B cell (primary cell): Measurements from ENCODE around the gene AFF2. TPM values are rescaled to one million over a fixed set of nuclear protein-coding genes. Genes with fewer than 3 reads are reported as not detected.

ENCODE experiments used
- ATAC-seq: fragments of 200-7000 bp; cut with Tn5 transposase; one replicate; pipeline ENCODE4 v1.10.0; 2021; ENCODE audit warnings: low read depth, mild to moderate bottlenecking, moderate number of reproducible peaks, moderate library complexity
- CTCF ChIA-PET: fragments of 350-600 bp; sonication (Branson Sonifier 250); formaldehyde crosslinking; loops from one replicate; lab custom pipeline; 2021; ENCODE audit warnings: antibody characterized with exemption, inconsistent platforms; lab: Charles Lee
- POLR2A ChIA-PET: fragments of 350-600 bp; sonication (Branson Sonifier 250); formaldehyde crosslinking; loops from one replicate; lab custom pipeline; 2021; ENCODE audit warnings: antibody characterized with exemption; lab: Charles Lee
- DNase-seq: peaks from one replicate; pipeline ENCODE4 v3.0.0; 2013
- H2AFZ ChIP-seq: 2 replicates; pipeline ENCODE4 v1.6.1; 2012; ENCODE audit warnings: mild to moderate bottlenecking, low read depth, low read length; ENCODE audit not compliant: insufficient read depth, poor library complexity, severe bottlenecking
- H3K27ac ChIP-seq, 2 donors: 1 replicate in 1 of 2; 2 replicates in 1 of 2; pipeline ENCODE4 v1.5.1; 2012 to 2013; ENCODE audit warnings: low read length in 2 of 2, mild to moderate bottlenecking in 2 of 2, moderate library complexity in 1 of 2
- H3K27me3 ChIP-seq, 4 experiments: fragments of 200-600 bp in 1 of 4; sonication (generic) in 1 of 4; replicated peaks in 1 of 4; 1 replicate in 2 of 4; 2 replicates in 2 of 4; pipeline versions ENCODE4 v1.6.1 to v1.7.0; 2013 to 2016; ENCODE audit warnings: low read length in 3 of 4, mild to moderate bottlenecking in 2 of 4, mixed read lengths in 1 of 4, moderate library complexity in 1 of 4; ENCODE audit not compliant: insufficient read depth in 4 of 4, control insufficient read depth in 3 of 4; ENCODE audit errors: control extremely low read depth in 1 of 4
- H3K36me3 ChIP-seq, 2 experiments: replicated peaks in 1 of 2; 1 replicate in 1 of 2; 2 replicates in 1 of 2; pipeline versions ENCODE4 v1.6.1 to v1.7.1; 2013; ENCODE audit warnings: low read length in 1 of 2; ENCODE audit not compliant: insufficient read depth in 2 of 2, control insufficient read depth in 1 of 2; ENCODE audit errors: control extremely low read depth in 1 of 2, extremely low read depth in 1 of 2
- H3K4me1 ChIP-seq, 2 donors: fragments of 200-600 bp in 1 of 2; sonication (generic) in 1 of 2; 1 replicate in 1 of 2; 2 replicates in 1 of 2; pipeline versions ENCODE4 v1.5.1 to v1.6.1; 2013 to 2017; ENCODE audit warnings: low read length in 2 of 2; ENCODE audit not compliant: control insufficient read depth in 2 of 2, insufficient read depth in 2 of 2
- H3K4me2 ChIP-seq: replicated peaks from 2 replicates; pipeline ENCODE3; 2012; ENCODE audit warnings: mild to moderate bottlenecking, low read depth, low read length; ENCODE audit not compliant: poor library complexity, severe bottlenecking
- H3K4me3 ChIP-seq, 5 experiments: fragments of 200-600 bp in 1 of 5; sonication (generic) in 1 of 5; 1 replicate in 3 of 5; 2 replicates in 2 of 5; pipeline versions ENCODE4 v1.5.1 to v1.7.0; 2011 to 2016; ENCODE audit warnings: low read length in 4 of 5, mild to moderate bottlenecking in 4 of 5, low read depth in 2 of 5, control low read depth in 1 of 5, moderate library complexity in 1 of 5; ENCODE audit not compliant: insufficient read depth in 1 of 5; ENCODE audit errors: control extremely low read depth in 1 of 5, extremely low read depth in 1 of 5
- H3K79me2 ChIP-seq: fragments of 200-600 bp; sonication (generic); one replicate; pipeline ENCODE4 v1.6.0; 2016; ENCODE audit warnings: low read length; ENCODE audit not compliant: control insufficient read depth, insufficient read depth
- H3K9ac ChIP-seq: fragments of 200-600 bp; sonication (generic); 2 replicates; pipeline ENCODE4 v1.6.1; 2017; ENCODE audit warnings: mild to moderate bottlenecking, low read length, moderate library complexity
- H3K9me3 ChIP-seq, 3 donors: one replicate each; pipeline versions ENCODE4 v1.6.1 to v1.7.1; 2013; ENCODE audit warnings: low read length in 2 of 3; ENCODE audit not compliant: control insufficient read depth in 2 of 3, insufficient read depth in 1 of 3; ENCODE audit errors: control extremely low read depth in 1 of 3
- H4K20me1 ChIP-seq: 2 replicates; pipeline ENCODE4 v1.6.0; 2012; ENCODE audit warnings: mild to moderate bottlenecking, low read length; ENCODE audit not compliant: insufficient read depth, control insufficient read depth, poor library complexity, severe bottlenecking
- H3K27ac Mint-ChIP-seq: one replicate; pipeline ENCODE4 v1.8.0; 2021; ENCODE audit warnings: mixed read lengths
- H3K27me3 Mint-ChIP-seq: one replicate; pipeline ENCODE4 v1.8.0; 2021; ENCODE audit warnings: mixed read lengths
- H3K4me1 Mint-ChIP-seq: one replicate; pipeline ENCODE4 v1.8.0; 2021; ENCODE audit warnings: mixed read lengths
- H3K4me3 Mint-ChIP-seq: one replicate; pipeline ENCODE4 v1.8.0; 2021; ENCODE audit warnings: mixed read lengths
- H3K9me3 Mint-ChIP-seq: one replicate; pipeline ENCODE4 v1.8.0; 2022; ENCODE audit warnings: mixed read lengths; ENCODE audit not compliant: insufficient read depth
- CTCF ChIP-seq: fragments of 200-600 bp; IDR thresholded peaks from one replicate; pipeline ENCODE4 v1.8.0; 2022; ENCODE audit warnings: antibody characterized with exemption, mild to moderate bottlenecking
- EZH2 ChIP-seq: IDR thresholded peaks from 2 replicates; pipeline ENCODE4 v1.6.1; 2012; ENCODE audit warnings: borderline replicate concordance, low read depth, mild to moderate bottlenecking, moderate library complexity, low read length; ENCODE audit not compliant: insufficient read depth, poor library complexity, severe bottlenecking
- WGBS: methylation state at CpG from one replicate; pipeline ENCODE4 v1.1.5; 2013; ENCODE audit warnings: missing lambda C conversion rate; ENCODE audit not compliant: insufficient coverage; 5-methylcytosine and 5-hydroxymethylcytosine counted together
- intact Hi-C: fragments of 100-400 bp; cut with micrococcal nuclease; formaldehyde crosslinking; loops from one replicate; pipeline ENCODE4 v1.10.0; 2022
- polyA plus RNA-seq: library from polyadenylated mRNA; depleted of rRNA; stranded (reverse); fragments of >200 nt; gene quantifications from 2 replicates; pipeline ENCODE4 v1.2.3, GENCODE V29; 2012
- total RNA-seq, 2 donors: library from RNA; stranded (reverse); fragments of 120-200 nt in 1 of 2; gene quantifications; 1 replicate in 1 of 2; 2 replicates in 1 of 2; pipeline versions ENCODE4 v1.2.3 to v1.2.4, GENCODE V29; 2013 to 2022

AFF2 gene
- total and polyA plus RNA-seq, 2 donors (not counting 1 experiment from before 2014, with no cell fraction given), result 0.06 to 12.0 TPM

- H3K4me3 ChIP-seq, result no peak overlapping the region
- no peak overlapping the region for H3K9ac ChIP-seq
- no peak for DNase-seq
- no peaks in the 10 kb centered on the region for H3K4me1 ChIP-seq
- H3K4me3 Mint-ChIP-seq, result no peak overlapping the region
- no peaks in the 10 kb centered on the region for H3K79me2 ChIP-seq
- intact Hi-C loops, result no loop called here
- H3K27me3 Mint-ChIP-seq, result no peaks in the 10 kb centered on the region
- no peak overlapping the region for H3K27ac Mint-ChIP-seq
- WGBS, result no CpG with 5 or more reads among the region's 3 CpGs
- TF ChIP-seq CTCF, result no peak
- no peak for TF ChIP-seq EZH2
- H2AFZ ChIP-seq, result no peak overlapping the region
- H3K27me3 ChIP-seq, result no peaks in the 10 kb centered on the region
- no peak for ATAC-seq
- H3K4me1 Mint-ChIP-seq, result no peaks in the 10 kb centered on the region
- no peaks in the 10 kb centered on the region for H3K9me3 Mint-ChIP-seq
- H3K4me2 ChIP-seq, result no peak overlapping the region
- no peaks in the 10 kb centered on the region for H3K9me3 ChIP-seq
- no peak overlapping the region for H3K27ac ChIP-seq
- no peaks in the 10 kb centered on the region for H4K20me1 ChIP-seq
- H3K36me3 ChIP-seq, result no peaks in the 10 kb centered on the region
- ChIA-PET POLR2A (no interaction called here), CTCF (no interaction called here)
Observed at GRCh38 chrX:148722966-148723365, 222.5 kb downstream of the AFF2 start.

DNA sequence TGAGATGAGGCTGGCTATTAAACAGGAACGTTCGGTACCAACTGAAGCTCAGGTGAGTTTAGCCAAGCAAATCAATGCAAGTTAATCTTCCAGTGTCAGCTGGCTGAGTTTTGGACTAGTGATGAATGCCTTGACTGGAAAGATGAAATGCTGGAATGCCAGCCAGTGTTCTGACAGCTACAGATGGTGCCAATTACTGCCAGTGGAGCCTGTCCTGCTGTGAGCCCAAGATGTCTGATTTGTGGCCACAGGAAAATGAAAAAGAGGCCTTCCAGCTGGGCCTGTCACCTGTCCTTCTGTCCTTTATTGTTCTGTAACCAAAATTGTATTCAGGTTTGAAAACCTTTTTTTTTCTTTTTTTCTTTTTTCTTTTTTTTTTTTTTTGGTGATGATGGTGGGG is 223.1 kb downstream of the AFF2 start:
- Histone ChIP-seq H2AFZ (no peak overlapping the region), H3K36me3 (no peaks in the 10 kb centered on the region), H3K4me2 (no peak overlapping the region), H3K79me2 (no peaks in the 10 kb centered on the region), H4K20me1 (no peaks in the 10 kb centered on the region), H3K27ac (no peak overlapping the region), H3K4me3 (no peak overlapping the region), H3K9me3 (no peaks in the 10 kb centered on the region), H3K9ac (no peak overlapping the region), H3K4me1 (no peaks in the 10 kb centered on the region), H3K27me3 (no peaks in the 10 kb centered on the region)
- Mint-ChIP-seq H3K27me3 (no peaks in the 10 kb centered on the region), H3K4me3 (no peak overlapping the region), H3K4me1 (no peaks in the 10 kb centered on the region), H3K9me3 (no peaks in the 10 kb centered on the region), H3K27ac (no peak overlapping the region)
- ATAC-seq (no peak), DNase-seq (no peak)
- intact Hi-C loops, result no loop called here
- POLR2A ChIA-PET, result no interaction called here
- CTCF ChIA-PET, result no interaction called here
- TF ChIP-seq CTCF (no peak), EZH2 (no peak)
- no CpG with 5 or more reads among the region's 2 CpGs for WGBS
